Stimulated activated CD8-positive, alpha-beta memory T cell treated with anti-CD3 and anti-CD28 coated beads, Interleukin-4, amount 100 ng/mL, for 1 hour (primary cell): Measurements from ENCODE around the gene FANCC.

Experiments used
- DNase-seq, 2 donors: peaks; one replicate each; pipeline ENCODE4 v3.0.0-alpha.2; 2020; ENCODE audit warnings: low read depth in 2 of 2, low spot score in 1 of 2

Gene FANCC

DNA sequence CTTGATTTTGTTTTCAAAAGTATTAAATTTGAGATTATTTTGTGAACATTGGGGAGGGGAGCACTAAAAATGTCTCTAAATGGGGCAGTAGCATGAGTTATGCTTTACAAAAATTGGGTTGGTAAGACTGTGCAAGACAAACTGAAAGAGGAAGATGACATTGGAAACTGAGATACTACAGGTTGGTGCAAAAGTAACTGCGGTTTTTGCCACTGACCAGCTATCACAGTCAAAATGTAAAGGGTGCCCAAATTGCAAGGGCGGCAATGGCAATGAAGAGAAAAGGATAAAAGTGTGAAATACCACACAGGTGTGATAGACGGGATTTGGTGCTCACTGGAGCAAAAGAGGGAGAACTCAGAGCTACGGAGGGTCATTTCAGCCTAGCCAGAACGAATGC lies 124.0 kb downstream of the FANCC start:
- no peak for DNase-seq

DNA sequence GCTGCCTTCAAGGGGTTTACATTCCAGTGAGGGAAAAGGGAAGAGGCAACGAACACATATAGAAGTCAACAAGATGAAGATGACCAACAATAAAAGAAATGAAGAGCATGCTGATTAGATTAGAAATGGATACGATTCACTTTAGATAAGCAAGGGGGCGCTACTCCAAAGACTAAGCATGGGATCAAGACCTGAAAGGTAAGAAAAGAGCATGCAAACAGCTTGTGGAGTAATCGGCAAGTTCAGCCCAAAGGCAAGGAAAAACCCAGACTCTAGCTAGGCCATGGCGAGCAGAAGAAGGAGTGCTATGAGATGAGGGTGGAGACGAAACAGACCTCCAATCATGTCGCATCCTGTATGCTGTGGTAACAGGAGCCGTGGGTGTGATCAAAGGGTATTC lies 124.4 kb downstream of the FANCC start:
- DNase-seq = no peak

DNA sequence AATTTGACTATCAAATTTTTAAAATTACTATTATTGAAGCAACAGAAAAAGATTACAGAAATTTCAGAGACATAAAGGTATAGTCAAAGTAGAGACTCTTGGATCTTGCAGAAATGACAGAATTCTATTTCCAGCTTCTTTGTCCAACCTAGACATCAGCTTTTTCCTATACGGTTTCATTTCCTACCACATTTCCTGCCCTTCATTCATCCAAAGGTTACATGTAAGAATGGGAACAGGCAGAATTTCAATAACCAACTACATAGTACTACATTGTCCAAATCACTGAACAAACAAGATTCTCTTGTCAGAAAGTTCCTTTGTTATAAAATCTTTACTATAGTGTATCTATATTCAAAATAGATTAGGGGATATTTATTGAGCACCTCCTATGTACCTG lies 124.9 kb downstream of the FANCC start:
- no peak for DNase-seq

DNA sequence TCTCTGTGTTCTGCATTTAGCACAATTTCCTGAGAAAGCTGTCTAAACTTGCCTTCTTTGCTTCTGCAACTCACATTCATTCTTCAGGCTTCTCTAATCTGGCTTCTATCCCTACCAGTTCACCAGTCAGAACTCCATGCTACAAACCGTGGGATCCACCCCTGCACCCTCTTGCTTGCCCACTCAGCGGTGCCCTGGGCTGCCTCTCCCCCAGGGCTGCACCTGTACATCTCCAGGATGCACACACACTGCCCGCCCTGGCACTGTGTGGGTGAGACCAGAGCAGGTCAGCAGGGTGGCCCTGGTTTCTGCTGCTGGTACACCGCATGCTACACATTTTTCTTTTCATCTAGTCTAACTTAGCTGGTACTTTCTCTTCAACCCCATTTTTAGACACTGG lies 127.1 kb downstream of the FANCC start:
- no peak for DNase-seq

DNA sequence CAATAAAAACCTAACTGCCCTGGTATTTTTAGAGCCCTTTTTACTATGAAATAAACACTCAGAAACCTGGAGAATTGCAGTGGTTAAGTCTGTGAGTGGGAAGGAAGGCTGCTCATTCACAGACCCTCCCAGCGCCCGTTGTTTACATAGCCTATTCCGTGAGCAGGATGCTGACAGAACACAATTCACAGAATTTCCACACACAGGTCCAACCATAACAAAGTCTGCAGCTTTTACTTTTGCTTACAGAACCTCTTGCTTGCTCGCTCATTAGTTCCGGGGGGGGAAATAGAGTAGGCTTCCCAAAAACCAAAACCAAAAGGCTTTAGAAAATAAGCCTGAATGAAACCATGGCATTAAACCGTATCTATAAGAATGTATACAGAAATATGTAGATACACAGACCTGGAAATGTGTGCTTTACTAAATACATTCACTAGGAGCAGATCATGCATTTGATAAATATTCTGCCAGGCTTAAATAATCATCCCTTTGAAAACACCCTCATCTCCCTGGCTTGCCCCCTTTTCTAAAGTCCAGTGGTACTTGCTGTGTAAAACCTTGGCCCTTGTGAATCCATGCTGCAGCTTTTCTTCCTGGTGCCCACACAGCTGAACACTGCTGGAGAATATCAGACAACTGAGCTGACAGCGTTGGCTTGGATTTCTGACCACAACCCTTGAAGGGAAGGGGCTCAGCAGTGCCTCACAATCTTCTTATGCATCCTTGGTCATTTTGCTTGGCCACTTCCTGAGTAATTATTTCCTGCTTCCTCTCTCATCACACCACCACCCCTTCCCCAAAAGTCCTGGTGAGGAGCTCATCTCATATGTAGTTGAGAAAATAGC lies 128.0 kb downstream of the FANCC start:
- no peak for DNase-seq

DNA sequence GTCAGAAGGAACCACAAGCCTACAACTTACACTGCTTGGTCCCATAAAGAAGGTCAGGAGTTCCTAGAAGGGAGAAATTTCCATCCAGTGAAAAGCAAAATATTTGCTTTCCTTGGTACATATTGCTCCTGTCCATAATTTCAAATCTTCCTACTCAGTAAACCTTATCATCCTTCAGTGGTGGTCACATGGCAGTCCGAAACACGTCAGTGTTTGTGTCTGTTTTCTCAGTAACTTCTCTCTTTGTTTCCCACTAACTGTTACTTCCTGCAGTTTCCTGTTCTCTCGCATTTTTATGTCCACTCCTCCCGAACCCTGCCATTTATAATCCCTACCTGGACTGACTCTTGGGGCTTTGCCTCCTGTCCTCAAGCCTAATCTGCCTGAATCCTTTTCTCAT lies 129.1 kb downstream of the FANCC start:
- DNase-seq = no peak

DNA sequence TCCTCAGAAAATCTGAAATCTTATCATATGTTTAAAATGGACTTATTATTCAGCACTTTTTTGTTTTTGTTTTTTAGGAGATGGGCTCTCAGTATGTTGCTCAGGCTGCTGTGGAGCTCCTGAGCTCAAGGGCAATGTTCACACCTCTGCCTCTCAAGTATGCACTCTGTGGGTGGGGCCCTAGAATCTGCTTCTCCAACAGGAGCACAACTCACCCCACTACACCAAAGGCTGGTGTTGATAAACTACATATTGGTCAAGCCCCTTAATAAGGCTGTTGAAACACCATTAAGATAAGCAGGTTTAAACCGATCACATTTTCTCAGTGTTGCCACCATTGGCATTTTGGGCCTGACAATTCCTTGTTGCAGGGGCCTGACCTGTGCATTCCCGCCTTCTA lies 131.6 kb downstream of the FANCC start:
- DNase-seq = no peak

DNA sequence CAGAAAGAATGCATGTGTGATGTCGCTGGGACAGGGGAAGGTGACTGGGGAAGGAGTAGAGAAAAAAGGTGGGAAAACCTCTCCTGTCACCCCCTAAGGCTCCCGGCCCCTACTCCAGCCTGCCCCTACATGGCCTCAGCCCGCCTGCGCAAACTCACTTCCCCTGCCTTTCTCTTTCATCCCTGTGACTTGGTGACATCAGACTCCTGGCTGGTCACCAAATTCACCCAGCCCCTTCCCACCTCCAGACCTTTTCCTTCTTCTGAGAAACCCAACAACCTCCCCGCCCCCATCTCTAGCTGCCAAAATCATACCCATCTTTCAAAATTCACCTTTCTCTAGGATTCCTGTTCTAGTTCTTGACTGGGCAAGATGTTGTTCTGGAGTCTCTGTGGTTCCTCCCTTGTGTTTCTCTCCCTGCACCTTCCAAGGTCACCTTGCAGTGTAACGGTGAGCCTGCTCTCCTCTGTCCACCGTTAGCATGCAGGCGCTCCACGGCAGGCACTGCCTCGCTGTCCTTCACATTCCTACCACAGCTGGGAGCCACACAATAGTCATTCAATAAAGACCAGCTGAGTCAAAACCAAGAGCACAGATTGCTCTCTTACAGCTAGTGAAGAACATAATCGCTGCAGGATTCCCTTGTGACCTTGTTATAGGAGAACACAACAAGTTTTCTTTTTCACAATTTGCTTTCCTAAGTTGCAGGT lies 134.5 kb downstream of the FANCC start:
- DNase-seq = no peak

DNA sequence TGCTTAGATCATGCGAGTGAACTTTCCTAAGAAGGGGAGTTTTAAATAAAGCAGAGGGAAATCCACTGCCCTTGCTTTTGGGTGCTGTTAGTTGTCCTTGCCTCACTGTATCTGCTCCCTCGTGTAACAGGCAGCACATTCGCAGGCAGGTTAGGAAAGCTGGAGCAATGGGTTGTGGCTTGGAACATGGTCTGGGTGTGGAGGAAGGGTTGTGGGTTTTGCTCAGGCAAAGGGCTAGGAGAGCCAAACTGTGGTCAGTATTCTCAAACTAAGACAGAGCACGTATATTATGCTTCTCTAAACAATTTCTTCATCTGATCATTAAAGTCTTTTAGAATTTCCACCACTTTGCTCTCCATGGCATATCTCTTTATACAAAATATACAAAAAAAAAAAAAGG lies 135.7 kb downstream of the FANCC start:
- DNase-seq = no peak

DNA sequence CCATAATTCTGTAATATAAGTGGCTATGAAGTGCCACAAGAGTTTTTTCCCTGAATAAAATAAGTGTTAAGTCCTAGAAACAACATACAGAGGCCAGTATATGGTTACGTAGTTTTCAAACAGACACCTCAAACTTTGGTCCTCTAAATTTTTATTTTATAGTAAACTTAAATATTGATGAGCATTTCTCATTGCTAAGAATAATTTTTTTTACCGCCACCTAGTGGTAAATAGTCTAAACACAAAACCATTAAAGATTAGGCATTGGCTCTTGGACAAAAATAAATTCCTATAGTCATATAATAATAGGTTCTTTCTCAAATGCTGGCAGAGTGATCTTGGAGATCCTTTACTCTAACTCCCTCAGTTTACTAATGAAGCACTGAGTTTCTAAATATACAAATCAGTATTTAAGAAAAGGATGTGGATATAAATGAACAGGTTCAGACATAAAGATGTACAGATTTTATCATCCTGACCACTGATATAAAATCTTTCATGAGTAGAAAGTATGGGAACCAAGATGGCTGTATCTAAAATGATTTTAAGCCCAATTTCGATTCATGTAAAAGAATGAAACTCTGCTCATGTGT lies 136.2 kb downstream of the FANCC start:
- DNase-seq = no peak

DNA sequence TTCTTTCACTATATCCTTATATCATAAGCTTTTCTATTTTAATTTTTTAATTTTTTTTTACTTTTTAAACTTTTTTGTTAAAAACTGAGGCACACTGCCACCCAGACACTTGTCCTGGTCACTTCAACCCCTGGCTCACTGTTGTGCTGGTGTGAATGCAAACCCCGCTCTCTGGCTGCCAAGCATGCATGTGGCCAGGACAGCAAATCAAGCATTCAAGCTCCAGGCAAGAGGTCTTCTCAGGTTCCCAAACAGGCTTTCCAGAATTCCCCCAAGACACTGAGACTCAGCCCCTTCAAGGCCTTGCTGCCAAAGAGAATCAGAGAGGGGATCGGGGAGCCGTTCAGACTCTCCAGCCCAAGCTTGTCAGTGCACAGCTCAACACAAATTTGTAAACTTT lies 139.9 kb downstream of the FANCC start:
- no peak for DNase-seq

DNA sequence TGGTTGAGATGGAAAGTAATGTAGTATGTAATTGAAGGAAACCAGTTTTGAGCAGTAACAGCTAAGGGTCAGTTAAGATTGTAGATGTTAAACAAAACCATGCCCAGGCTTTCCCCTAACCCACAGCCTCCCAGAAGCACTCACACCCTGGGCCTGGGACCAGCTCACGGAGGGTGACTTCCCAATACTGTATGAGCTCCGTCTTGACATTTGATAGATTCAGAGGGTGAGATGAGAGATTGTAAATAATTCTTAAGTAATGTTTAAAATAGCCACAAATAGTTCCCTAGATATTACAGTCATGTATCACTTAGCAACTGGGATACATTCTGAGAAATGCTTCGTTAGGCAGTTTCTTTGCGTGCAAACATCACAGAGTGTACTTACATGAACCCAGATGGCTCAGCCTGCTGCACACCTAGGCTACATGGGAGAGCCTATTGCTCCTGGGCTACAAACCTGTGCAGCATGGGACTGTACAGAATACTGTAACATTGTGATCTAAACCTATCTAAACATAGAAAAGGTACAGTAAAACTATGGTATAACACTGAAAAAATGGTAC lies 140.7 kb downstream of the FANCC start:
- no peak for DNase-seq

DNA sequence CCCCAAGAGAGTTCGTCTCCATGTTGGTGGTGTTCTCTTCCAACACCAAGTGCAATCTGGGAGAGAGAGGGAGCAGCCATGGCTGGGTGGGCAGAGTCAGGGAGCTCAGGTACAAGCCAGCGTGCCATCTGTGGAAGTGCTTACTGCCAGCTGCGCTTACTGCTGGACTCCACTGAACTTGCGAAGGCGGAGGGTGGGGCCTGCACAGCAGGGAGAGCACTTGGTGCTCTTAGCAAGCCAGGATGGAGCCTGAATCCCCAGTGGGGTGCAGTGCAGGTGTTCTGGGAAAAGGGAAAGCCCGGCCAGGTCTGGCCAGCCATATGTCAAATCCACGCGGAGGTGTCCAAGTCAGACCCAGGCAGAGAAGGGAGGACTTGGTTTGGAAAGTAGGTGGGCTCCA lies 142.0 kb downstream of the FANCC start:
- DNase-seq = no peak

DNA sequence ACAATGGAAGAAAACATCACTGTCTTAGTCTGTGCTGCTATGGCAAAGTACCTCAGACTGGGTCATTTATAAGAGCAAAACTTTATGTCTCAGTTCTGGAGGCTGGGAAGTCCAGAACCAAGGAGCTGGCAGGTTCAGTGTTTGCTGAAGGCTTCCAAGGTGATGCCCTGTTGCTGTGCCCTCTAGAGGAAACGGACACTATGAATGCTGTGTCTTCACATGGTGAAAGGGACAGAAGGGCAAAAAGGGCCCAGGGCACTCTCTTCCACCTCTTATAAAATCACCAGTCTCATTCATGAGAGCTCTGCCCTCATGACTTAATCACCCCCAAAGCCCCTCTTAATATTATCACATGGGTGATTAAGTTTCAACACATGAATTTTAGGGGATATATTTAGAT lies 143.5 kb downstream of the FANCC start:
- DNase-seq = no peak

DNA sequence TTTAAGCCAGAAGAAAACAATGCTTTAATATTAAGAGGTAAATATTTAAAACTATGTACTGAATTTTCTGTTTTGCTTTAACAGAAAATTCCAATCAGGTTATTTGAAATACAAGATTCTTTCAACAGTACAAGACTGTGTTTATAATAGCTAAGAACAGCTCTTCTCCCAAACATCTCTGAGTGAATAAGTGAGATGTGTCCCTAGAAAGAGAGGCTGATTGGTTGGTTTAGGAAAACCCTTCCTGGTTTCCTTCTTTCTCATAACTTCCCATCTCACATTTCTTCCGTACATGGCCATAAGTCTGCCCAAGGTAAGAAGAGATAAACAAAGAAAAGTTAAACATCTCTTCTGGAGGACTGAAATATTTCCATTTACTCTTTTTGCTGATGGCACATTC lies 145.9 kb downstream of the FANCC start:
- DNase-seq = no peak

DNA sequence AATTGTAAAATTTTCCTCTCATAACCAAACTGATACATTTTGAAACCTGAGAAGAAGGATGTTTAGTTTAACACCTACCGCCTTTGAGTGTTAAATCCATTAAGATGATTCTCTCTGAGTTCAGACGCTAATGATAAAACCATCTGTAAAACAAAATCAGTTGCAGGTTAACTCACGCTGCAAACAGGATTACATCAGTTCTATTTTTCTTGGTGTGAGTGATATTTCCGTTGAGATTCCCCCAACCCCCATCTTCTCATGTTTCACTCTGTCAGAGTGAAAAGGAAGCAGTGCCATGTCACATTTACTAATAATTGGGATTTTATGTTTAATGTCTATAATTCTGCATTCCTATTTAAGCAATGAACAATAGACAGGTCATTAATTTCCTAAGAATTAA lies 146.5 kb downstream of the FANCC start:
- no peak for DNase-seq

DNA sequence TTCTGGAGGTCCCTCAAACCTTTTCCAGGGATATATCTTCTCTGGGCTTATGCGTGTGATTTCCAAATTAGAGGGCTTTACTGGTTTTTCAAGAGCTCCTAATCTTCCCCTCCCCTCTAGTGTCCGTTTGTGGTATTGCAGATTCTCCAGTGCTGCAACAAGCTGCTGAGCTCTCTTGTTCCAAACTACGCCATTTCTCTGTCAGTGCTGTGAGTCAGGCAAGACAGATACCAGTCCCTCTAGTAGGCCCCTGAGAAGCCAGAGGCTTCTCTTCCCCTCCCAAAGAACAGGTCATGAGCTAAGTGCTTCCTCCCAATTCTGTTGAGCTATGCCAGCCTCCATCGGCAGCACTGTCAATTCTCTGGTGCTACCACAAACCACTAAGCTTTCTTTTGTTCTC lies 149.5 kb downstream of the FANCC start:
- DNase-seq = peak in 1 of 2 donors; percentile 2

DNA sequence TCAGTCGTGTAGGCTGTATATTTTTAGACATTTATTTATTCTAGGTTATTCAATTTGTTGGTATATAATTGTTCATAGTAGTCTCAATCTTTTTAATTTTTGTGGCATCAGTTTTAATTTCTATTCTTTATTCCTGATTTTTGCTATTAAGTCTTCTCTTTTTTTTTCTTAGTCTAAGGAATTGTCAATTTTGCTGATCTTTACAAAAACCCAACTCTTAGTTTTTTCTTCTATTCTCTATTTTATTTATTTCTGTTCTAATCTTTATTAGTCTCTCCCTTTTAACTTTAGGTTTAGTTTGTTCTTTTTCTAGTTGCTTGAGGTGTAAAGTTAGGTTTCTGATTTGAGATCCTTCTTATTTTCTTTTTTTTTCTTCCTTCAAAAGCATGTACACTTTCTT lies 152.5 kb downstream of the FANCC start:
- no peak for DNase-seq

DNA sequence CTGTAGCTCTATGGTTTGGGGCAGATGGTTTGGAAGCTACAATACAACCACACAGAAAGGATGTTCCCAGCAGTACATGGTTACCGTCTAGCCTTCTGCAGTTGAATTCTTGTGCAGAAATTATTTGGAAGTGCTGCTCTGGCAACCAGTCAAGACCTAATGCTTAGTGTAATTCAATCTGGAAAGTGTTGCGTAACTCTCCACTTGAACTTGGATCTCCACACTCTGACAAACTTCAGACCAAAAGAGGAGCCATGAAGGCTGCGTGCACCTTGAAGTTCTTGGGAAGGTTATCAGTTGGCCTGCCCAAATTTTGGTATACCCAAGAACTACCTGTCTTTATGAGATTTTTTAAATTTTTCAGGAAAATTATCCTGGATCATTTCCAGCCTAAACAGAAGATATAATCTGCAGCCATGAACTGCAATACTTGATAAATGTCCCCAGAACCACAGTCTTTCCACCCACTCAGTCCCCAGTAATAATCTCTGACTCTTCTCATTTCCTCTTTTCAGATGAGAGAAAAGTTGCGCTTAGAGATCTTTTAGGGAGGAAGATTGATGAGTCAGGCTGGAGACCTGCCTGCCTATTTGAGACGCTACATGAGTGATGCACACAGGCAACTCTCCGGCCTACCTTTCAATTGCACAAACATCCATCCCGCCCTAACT lies 159.9 kb downstream of the FANCC start:
- DNase-seq = no peak

DNA sequence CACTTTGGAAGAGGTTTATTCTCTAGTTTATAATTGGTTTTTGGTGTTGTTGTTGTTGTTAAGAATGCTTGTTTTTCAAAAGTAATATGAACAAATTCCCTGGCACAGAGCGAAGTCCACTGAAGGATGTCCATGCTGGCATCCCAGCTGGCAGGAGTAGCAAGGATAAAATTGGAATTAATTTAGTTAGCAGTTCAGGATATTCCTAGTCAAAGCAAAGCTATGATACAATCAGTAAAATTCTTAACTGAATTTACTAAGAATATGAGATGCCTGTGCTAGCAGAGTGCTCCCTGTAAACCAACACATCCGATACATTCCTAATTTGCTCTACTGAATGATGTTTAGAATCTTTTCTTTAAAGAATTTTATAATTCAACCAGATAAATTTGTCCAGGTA lies 161.4 kb downstream of the FANCC start:
- DNase-seq = no peak

DNA sequence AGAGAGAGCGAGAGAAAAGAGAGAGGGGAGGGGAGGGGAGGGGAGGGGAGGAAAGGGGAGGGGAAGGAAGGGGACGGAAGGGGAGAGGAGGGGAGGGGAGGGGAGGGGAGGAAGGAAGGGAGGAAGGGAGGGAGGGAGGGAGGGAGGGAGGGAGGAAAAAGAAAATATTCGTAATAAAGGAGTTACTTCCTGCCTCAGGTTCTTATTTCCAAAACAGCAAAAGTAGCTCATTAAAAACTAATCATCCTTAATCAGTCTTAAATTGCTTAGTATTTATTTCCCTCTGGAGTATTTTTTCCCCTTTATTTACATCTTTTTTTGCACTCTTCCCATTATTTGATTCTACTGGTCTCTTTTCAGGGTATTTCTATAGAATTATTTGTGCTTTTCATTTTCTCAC lies 162.3 kb downstream of the FANCC start:
- no peak for DNase-seq

DNA sequence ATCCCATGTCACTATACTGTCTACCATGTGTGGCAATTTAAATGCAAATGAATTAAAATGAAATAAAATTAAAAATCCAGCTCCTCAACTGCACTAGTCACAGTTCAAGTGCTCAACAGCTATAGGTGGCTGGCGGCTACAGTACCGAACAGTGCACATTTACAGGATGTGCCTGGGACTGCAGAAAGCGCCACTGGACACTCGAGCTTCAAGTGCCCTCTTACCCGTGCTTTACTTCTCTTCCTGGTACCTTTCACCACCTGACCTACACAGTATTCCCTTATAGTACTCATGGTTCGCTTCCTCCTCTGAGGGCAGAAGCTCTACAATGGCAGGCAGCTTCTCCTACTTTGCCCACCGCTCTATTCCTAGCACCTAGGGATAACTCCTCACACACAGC lies 166.6 kb downstream of the FANCC start:
- no peak for DNase-seq
